GM21447 (cell line): ENCODE measurements around the gene PRXL2B.

Experiments
- ATAC-seq: cut with Tn5 transposase; IDR thresholded peaks from one replicate; pipeline ENCODE4 v1.9.1; 2021; ENCODE audit not compliant: unreplicated experiment

PRXL2B gene

DNA sequence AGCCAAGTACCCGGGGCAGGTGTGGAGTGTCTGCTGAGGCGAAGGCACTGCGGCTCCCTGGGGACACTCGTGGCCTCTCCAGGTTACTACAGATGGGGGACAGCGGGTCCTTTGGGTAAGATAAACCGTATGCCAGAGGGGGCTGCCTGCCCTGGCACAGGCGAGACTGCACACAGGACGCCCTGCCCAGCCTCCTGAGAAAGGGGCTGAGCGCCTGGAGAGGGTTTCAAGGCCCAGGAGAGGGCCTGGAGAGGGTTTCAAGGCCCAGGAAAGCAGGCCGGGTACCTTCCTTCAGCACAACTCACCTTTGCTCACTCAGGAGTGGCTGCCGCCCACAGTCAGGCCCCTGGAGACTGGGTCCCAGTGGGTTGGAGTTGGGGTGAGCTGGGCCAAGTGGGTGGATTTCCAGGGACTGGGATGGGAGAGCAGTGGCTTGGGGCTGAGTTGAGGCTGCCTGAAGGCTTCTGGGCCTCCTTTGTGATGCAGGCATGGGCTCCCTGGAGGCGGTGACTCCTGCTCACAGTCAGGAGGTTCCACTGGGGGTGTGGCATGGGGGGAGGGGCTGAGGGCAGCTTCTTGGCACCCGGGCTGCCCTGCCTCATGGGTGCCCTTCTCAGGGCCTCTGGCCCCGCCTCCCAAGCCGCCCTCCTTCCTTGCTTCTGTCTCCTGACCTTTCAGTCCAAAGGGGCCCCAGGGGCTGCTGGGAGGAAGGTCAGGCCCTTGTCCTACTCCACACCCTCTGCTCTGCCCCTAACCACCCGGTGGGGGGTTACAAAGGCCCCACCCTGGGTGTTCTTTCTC lies 46.2 kb downstream of the PRXL2B start, which contains the start of gene MMEL1:
Gene MMEL1, minus strand, starts transcription at position 456 of the 801 bp plus-strand sequence. CDS start 3,532 bp downstream, outside the sequence.
- no peak for ATAC-seq

DNA sequence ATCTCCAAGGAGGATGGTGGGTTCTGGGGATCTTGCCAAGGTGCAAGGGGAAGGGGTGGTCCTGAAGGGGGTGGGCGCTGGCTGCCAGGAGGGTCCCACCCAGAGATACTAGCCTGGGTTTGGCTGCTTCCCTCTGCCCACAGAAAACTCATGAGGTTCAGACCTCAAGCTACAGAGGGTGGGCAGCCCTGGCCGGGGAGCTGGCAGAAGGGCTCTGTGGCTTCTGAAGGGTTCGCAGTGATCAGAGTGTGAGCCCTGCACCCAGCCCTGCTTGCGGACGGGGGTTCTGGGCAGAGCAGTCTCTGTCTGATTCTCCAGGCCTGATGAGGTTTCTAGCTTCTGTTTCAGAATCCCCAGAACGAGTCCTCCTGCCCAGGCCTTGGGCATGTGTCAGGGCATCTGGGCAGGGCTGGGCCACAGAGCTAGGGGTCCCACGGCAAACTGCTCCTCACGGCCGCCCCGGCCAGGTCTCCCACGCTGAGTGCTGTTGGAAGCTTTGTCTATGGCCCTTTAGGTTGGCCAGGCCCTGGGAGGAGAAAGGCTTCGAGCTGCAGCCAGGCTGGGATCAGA lies 46.9 kb downstream of the PRXL2B start:
- no peak for ATAC-seq

GRCh38 chr1:2633936-2634491 lies 47.4 kb downstream of the PRXL2B start:
- no peak for ATAC-seq

- ATAC-seq: no peak
Observed at GRCh38 chr1:2635361-2636010, 48.9 kb downstream of the PRXL2B start.

GRCh38 chr1:2636733-2637132 lies 50.2 kb downstream of the PRXL2B start:
- no peak for ATAC-seq

- no peak for ATAC-seq
Observed at GRCh38 chr1:2637442-2638145, 51.0 kb downstream of the PRXL2B start.

DNA sequence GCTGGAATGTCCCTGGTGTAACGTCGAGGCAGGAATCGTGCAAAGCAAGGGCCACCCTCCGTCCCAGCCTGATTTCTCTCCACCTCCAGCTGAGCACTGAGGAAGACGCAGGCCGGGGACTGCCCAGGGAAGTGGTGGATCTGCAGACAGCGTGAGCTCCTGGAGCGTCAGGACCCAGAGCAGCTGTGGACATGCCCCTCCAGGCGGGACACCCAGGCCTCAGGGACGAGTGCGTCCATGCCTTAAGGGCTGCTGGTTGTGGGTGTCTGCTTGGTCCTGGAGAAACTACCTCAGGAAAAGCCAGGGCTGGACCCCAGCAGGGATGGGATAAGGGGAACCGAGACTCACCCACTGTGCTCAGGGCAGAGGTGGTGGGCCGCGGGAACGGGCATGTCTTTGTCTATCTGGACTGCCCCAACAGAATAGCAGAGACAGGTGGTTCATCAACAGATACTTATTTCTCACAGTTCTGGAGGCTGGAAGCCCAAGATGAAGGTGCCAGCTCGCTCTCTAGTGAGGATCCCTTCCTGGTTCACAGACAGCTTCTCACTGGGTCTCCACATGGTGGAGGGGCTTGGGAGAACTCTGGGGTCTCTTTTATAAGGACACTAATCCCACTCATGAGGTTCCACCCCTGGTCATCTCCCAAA lies 52.0 kb downstream of the PRXL2B start:
- ATAC-seq: no peak

GRCh38 chr1:2639203-2639602 lies 52.6 kb downstream of the PRXL2B start:
- ATAC-seq: no peak

DNA sequence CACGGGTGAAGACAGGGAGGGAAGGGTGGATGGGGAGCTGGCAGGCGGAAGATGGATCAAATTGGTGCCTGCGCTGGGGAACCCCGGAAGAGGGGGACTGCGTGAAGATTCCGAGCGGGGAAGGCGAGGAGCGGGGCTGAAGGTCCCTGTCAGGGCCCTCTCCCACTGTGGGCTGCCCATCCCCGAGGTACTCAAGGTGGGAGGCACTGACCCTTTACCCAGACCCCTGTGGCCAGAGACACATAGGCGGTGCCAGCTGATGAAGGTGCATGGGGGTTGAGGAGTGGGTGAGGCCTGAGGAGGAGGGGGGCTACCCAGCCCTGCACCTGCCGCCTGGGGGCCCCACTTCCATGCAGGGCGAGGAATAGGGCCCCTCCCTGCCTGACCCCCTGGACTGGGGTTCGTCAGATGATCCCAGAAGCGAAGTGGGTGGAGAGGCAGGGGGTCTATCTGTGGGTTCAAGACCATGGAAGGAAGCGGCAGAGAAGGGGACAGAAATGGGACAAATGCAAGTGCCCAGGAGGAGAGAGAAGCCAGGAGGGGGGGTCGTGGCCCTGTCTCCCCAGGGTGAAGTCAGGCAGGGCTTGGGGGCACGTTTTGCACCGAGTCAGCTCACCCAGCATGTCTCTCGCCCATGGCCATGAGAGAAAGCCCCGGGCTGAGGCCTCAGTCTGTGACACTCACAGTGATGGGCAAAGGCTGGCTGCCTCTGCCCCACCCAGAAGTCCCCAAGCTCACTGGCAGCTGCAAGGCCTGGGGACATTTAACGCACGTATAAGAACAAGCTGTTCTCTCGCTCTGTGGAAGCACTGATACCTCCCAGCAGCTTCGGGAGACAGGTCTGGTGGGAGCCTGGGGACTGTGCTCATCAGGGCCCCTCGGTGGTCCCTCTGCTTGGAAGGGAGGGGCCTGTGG lies 53.3 kb downstream of the PRXL2B start:
- ATAC-seq: no peak

GRCh38 chr1:2640626-2641025 lies 54.0 kb downstream of the PRXL2B start:
- ATAC-seq: no peak
